GM12878 (cell line): Measurements from ENCODE around the gene ZKSCAN5. TPM values are rescaled to one million over a fixed set of nuclear protein-coding genes. Genes with fewer than 3 reads are reported as not detected.

Source experiments
- ATAC-seq: fragments of 200-7000 bp; cut with Tn5 transposase; 3 replicates; pipeline ENCODE4 v1.9.1; 2020; ENCODE audit warnings: mild to moderate bottlenecking, moderate library complexity
- BruUV-seq: library from RNA; stranded (reverse); fragments of 400-500 nt; replicated peaks from 2 replicates; lab custom pipeline; 2021; lab: Mats Ljungman, UMichigan
- CTCF ChIA-PET: fragments of 300-600 bp; sonication (Branson Sonifier 250); formaldehyde crosslinking; extraction: SDS; loops from one replicate; lab custom pipeline; 2021; ENCODE audit warnings: inconsistent platforms; lab: Yijun Ruan, JAX
- POLR2A ChIA-PET: fragments of 350-600 bp; formaldehyde crosslinking; extraction: SDS; loops from one replicate; lab custom pipeline; 2021; ENCODE audit warnings: inconsistent platforms; lab: Charles Lee
- RAD21 ChIA-PET: fragments of 300-600 bp; sonication (Branson Sonifier 250); formaldehyde crosslinking; loops from one replicate; lab custom pipeline; 2023; ENCODE audit warnings: antibody characterized with exemption; ENCODE audit not compliant: unreplicated experiment; lab: Charles Lee
- SMC1A ChIA-PET: fragments of 300-600 bp; sonication (Branson Sonifier 250); formaldehyde crosslinking; loops from one replicate; lab custom pipeline; 2023; ENCODE audit not compliant: unreplicated experiment, uncharacterized antibody; lab: Charles Lee
- DNase-seq: peaks from one replicate; pipeline ENCODE4 v3.0.0-alpha.2; 2011; ENCODE audit warnings: low read depth, low spot score
- FAIRE-seq: peaks from 3 replicates; lab custom pipeline; 2011; peaks lifted over from hg19 to GRCh38; lab: Jason Lieb, UNC
- H2AFZ ChIP-seq: 2 replicates; pipeline ENCODE4 v1.6.0; 2011; ENCODE audit warnings: low read depth, low read length, control low read depth; ENCODE audit not compliant: control insufficient read depth
- H3K27ac ChIP-seq: 2 replicates; pipeline ENCODE4 v1.5.1; 2011; ENCODE audit warnings: control low read depth; ENCODE audit not compliant: control insufficient read depth, insufficient read depth
- H3K27me3 ChIP-seq, 2 experiments: replicated peaks in 1 of 2; 2 replicates each; pipeline versions ENCODE4 v1.6.0 to v1.6.1; 2011; ENCODE audit warnings: low read length in 1 of 2; ENCODE audit not compliant: control insufficient read depth in 2 of 2, insufficient read depth in 2 of 2
- H3K36me3 ChIP-seq, 2 experiments: 2 replicates each; pipeline ENCODE4 v1.5.1; 2011; ENCODE audit warnings: low read length in 1 of 2; ENCODE audit not compliant: control insufficient read depth in 2 of 2, insufficient read depth in 2 of 2
- H3K4me1 ChIP-seq: 2 replicates; pipeline ENCODE4 v1.6.1; 2011; ENCODE audit warnings: mild to moderate bottlenecking, low read length, moderate library complexity, mixed read lengths; ENCODE audit not compliant: control insufficient read depth, insufficient read depth
- H3K4me2 ChIP-seq: 2 replicates; pipeline ENCODE4 v1.6.0; 2011; ENCODE audit warnings: control low read depth; ENCODE audit not compliant: control insufficient read depth, insufficient read depth
- H3K4me3 ChIP-seq: fragments of 200-600 bp; sonication (generic); 2 replicates; pipeline ENCODE4 v1.5.1; 2016
- H3K79me2 ChIP-seq: 2 replicates; pipeline ENCODE4 v1.6.0; 2011; ENCODE audit warnings: low read length; ENCODE audit not compliant: control insufficient read depth, insufficient read depth
- H3K9ac ChIP-seq: 2 replicates; pipeline ENCODE4 v1.8.0; 2011; ENCODE audit warnings: low read length, control low read depth, mixed read lengths; ENCODE audit not compliant: control insufficient read depth, insufficient read depth
- H3K9me3 ChIP-seq: replicated peaks from 3 replicates; pipeline ENCODE4 v1.5.1; 2011; ENCODE audit warnings: mild to moderate bottlenecking, low read length; ENCODE audit not compliant: control insufficient read depth, insufficient read depth
- H4K20me1 ChIP-seq: 2 replicates; pipeline ENCODE4 v1.6.0; 2011; ENCODE audit not compliant: control insufficient read depth, insufficient read depth
- HDAC6 ChIP-seq: fragments of 200-600 bp; sonication (generic); IDR thresholded peaks from one replicate; pipeline ENCODE4 v1.8.0; 2017; ENCODE audit warnings: antibody characterized with exemption; ENCODE audit not compliant: unreplicated experiment
- WGBS: methylation state at CpG from one replicate; pipeline ENCODE4 v1.1.6; 2016; ENCODE audit warnings: low lambda C conversion rate; ENCODE audit not compliant: insufficient replicate concordance, insufficient coverage; ENCODE audit errors: missing lambda C conversion rate; 5-methylcytosine and 5-hydroxymethylcytosine counted together
- in situ Hi-C: fragments of 300-500 bp; cut with MboI; formaldehyde crosslinking; loops from 9 replicates; pipeline ENCODE4 v1.14.3; 2018; ENCODE audit warnings: mixed read lengths
- intact Hi-C: fragments of 100-400 bp; cut with micrococcal nuclease; formaldehyde crosslinking; loops from one replicate; pipeline ENCODE4 v1.14.2; 2022; ENCODE audit not compliant: unreplicated experiment
- polyA plus RNA-seq, 11 experiments: library from polyadenylated mRNA; depleted of rRNA in 4 of 11; unstranded in 6 of 11; stranded (reverse) in 5 of 11; fragments of >200 nt; fragmentation: Nextera tagmentation in 4 of 11; fragmentation: Illumina TruSeq in 1 of 11; extraction: Ambion mirVana in 4 of 11; extraction: Trizol in 1 of 11; gene quantifications; 1 replicate in 1 of 11; 2 replicates in 10 of 11; pipeline versions ENCODE4 v1.2.1 to v1.2.3, GENCODE V29; 2011 to 2016; ENCODE audit warnings: inconsistent platforms in 2 of 11, missing spikeins in 2 of 11, low read depth in 1 of 11
- total RNA-seq, 4 experiments: library from RNA; depleted of rRNA in 3 of 4; stranded (reverse); fragments of >200 nt in 3 of 4; fragmentation: Illumina TruSeq in 1 of 4; extraction: Trizol in 1 of 4; gene quantifications; 2 replicates each; pipeline versions ENCODE4 v1.2.1 to v1.2.3, GENCODE V29; 2013 to 2021
- TF ChIP-seq, protein P1 (sequence below): fragments of 450-650 bp; IDR thresholded peaks from 2 replicates; pipeline ENCODE4 v1.6.1; 2017; ENCODE audit warnings: mild to moderate bottlenecking, moderate library complexity
- TF ChIP-seq, protein P2 (sequence below): fragments of 450-650 bp; IDR thresholded peaks from 2 replicates; pipeline ENCODE4 v1.6.1; 2016; ENCODE audit warnings: mild to moderate bottlenecking

The ZKSCAN5 gene
- total and polyA plus RNA-seq, 10 of the 15 experiments (the other 5 are each of a cell fraction or from before 2014, with no cell fraction given): 2.5 to 10.1 (median 7.7) TPM

DNA sequence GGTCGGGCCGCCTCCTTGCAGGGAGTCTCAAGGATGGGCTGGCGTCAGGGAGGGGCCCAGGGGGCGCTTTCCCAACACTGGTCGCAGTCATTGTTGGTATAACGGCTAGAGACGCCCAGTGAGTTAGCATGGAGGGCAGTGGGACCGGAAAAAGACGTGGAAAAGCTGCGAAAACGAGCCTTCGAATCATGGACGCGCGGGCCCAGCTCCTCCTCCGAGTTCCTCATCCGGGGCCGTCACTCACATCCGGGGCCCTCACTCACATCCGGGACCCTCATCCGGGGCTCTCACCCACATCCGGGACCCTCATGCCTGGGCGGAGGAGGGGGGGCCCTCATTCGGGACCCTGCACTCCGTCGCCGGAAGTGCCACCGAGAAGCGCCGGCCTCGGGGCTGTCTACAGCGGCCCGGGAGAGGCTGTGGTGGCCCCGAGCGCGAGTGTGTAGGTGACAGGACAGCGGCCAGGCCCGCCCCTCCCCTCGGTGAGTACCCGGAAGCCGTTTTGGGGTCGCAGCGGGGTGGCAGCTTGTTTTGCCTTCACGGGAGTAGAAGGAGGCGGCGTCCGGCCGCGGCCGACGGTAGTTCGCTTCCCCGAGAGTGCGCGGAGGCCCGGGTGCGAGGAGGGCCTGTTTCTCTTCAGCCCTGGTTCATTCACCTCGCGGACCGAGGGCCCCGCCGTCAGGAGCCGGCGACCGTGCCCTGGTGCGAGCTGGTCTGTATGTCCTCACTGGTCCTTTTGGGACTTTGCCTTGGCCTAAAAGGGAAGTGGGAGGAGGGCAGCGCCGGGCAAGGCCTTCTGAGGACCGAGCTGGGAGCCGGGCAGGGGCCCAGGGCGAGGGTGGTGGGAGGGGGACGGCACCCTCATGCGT is 54.1 kb downstream of the ZKSCAN5 start, which contains the start of gene ZNF655 (continued):
- TF ChIP-seq, protein P1, sequence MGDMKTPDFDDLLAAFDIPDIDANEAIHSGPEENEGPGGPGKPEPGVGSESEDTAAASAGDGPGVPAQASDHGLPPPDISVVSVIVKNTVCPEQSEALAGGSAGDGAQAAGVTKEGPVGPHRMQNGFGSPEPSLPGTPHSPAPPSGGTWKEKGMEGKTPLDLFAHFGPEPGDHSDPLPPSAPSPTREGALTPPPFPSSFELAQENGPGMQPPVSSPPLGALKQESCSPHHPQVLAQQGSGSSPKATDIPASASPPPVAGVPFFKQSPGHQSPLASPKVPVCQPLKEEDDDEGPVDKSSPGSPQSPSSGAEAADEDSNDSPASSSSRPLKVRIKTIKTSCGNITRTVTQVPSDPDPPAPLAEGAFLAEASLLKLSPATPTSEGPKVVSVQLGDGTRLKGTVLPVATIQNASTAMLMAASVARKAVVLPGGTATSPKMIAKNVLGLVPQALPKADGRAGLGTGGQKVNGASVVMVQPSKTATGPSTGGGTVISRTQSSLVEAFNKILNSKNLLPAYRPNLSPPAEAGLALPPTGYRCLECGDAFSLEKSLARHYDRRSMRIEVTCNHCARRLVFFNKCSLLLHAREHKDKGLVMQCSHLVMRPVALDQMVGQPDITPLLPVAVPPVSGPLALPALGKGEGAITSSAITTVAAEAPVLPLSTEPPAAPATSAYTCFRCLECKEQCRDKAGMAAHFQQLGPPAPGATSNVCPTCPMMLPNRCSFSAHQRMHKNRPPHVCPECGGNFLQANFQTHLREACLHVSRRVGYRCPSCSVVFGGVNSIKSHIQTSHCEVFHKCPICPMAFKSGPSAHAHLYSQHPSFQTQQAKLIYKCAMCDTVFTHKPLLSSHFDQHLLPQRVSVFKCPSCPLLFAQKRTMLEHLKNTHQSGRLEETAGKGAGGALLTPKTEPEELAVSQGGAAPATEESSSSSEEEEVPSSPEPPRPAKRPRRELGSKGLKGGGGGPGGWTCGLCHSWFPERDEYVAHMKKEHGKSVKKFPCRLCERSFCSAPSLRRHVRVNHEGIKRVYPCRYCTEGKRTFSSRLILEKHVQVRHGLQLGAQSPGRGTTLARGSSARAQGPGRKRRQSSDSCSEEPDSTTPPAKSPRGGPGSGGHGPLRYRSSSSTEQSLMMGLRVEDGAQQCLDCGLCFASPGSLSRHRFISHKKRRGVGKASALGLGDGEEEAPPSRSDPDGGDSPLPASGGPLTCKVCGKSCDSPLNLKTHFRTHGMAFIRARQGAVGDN: 0 out of 2 replicates have a peak, but pooled peaks have one; percentile 35

DNA sequence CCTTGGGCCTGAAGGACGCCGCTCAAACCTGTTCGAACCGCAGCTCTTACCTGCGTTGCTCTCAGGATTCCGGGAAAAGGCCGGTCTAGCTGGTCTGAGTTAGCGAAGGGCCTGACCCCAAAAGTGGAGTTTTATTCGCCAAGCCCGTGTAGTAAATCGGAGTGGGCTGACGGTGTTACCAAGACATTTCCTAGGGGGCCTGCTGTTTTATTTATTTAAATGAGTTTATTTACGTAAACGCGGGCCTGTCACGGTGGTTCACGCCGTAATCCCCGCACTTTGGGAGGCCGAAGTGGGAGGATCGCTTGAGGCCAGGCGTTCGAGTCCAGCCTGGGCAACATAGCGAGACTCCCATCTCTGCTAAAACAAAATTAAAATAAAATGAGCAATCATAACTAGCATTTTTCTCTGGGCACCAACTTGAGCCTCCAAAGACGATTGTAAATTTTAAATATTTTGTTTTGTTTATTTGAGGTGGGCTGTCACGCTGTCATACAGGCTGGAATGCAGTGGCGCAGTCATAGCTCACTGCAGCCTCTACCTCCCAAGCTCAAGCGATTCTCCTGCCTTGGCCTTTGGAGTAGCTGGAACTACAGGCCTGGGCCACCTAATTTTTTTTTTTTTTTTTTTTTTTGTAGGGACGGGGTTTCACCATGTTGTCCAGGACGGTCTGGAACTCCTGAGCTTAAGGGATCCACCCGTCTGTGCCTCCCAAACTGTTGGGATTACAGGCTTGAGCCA is 54.9 kb downstream of the ZKSCAN5 start:
- peaks cover 9 to 16% of the 10 kb centered on the region in 2 experiments for H3K36me3 ChIP-seq
- no peaks in the 10 kb centered on the region for H3K4me1 ChIP-seq
- SMC1A ChIA-PET: interaction anchor here (0.6 to 1.0 kb wide), 3 partner anchors 38 to 151 kb away, joined by 3 read pairs; partner anchors contain the start of genes BUD31 and PDAP1
- H3K79me2 ChIP-seq: peaks cover 46% of the 10 kb centered on the region
- RAD21 ChIA-PET: interaction anchor here (0.6 kb wide), 1 partner anchor 156 kb away, joined by 4 read pairs; no protein-coding TSS in a partner anchor
- peak overlapping the region; percentile 100 for H3K4me3 ChIP-seq
- WGBS: 13% methylated on average over 29 of the region's 31 CpGs
- in situ Hi-C loops: no loop called here
- intact Hi-C loops: loop anchor here (2.0 kb wide), 1 partner anchor 59 kb away; the partner anchor contains the start of gene ZNF394
- peak overlapping the region; percentile 94 for H3K27ac ChIP-seq
- POLR2A ChIA-PET: interaction anchor here (0.5 to 3.5 kb wide), 9 partner anchors 55 to 493 kb away, joined by 3 to 18 read pairs (median 4); partner anchors contain the start of genes ZKSCAN5, ZNF394 and ZSCAN25
- no peaks in the 10 kb centered on the region for H3K27me3 ChIP-seq
- BruUV-seq: no TSS peak
- ATAC-seq: no peak
- H4K20me1 ChIP-seq: 0 out of 2 replicates have a peak, but pooled peaks cover 2% of the 10 kb centered on the region
- FAIRE-seq: no peak
- CTCF ChIA-PET: interaction anchor here (0.7 to 2.0 kb wide), 4 partner anchors 21 to 58 kb away, joined by 3 to 7 read pairs (median 4); partner anchors contain the start of gene ZSCAN25
- peak overlapping the region; percentile 61 for H2AFZ ChIP-seq
- peak overlapping the region; percentile 76 for H3K4me2 ChIP-seq
- DNase-seq: no peak
- peak overlapping the region; percentile 98 for H3K9ac ChIP-seq
- TF ChIP-seq, protein P2, sequence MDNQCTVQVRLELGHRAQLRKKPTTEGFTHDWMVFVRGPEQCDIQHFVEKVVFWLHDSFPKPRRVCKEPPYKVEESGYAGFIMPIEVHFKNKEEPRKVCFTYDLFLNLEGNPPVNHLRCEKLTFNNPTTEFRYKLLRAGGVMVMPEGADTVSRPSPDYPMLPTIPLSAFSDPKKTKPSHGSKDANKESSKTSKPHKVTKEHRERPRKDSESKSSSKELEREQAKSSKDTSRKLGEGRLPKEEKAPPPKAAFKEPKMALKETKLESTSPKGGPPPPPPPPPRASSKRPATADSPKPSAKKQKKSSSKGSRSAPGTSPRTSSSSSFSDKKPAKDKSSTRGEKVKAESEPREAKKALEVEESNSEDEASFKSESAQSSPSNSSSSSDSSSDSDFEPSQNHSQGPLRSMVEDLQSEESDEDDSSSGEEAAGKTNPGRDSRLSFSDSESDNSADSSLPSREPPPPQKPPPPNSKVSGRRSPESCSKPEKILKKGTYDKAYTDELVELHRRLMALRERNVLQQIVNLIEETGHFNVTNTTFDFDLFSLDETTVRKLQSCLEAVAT: peak; percentile 70
- no peak for TF ChIP-seq HDAC6
- TF ChIP-seq, all 136 proteins: peak for 1
- H3K9me3 ChIP-seq: no peaks in the 10 kb centered on the region
